CD4-positive, alpha-beta T cell treated with Interferon gamma for 1 hour (primary cell): ENCODE measurements around the gene QSER1.
A peak's percentile ranks its signal among the peaks of the same experiment; 100 is the strongest.
"Not testable (repeated sequence)": the region's sequence is repeated elsewhere in the genome, so short reads cannot be mapped to it uniquely, and the experiment has no call there.

Experiments used
- DNase-seq: peaks from one replicate; pipeline ENCODE4 v3.0.0-alpha.2; 2020

QSER1 gene

DNA sequence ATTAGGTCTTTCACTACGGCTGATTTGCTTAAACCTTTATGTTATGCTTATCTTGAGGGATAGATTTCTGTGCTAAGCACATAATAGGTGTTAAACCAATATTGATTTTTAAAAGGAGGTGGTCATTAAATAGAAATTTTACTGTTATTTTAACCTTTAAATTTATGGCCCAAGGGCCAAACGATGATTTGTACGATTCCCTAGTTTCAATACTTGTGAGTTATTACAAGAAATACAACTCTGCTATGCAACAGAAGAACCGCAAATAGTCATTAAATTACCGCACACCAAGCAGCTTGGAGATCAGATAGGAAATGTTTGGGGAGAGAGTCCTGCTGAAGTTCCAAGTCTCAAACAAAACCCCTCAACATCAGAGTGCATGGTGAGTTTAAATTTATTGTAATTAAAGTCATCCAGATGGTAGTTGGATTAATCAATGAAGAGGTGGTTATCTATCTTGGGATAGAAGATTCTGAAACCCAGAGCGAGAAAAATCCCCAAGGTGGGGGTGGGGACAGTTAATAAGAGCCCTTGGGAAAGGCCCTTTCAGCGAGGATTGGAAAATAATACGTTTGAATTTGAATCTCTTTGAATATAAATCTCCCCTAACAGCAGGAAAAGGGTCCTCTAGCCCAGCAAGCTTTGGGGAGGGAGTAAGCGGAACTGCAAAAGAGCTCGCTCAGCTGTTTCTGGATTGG, 805 bp upstream of the QSER1 start:
- no peak for DNase-seq

DNA sequence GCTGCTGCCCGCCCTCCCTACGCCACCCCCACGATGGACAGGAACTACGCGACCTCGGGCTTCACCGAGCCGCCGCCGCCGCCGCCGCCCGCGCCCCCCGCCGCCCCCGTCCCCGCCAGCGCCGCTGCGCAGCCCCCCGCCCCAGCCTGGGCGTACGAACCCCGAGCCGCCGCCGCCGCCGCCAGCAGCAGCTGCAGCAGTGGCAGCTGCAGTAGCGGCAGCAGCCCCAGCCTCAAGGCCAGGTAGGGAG, 407 bp downstream of the QSER1 start:
- no peak for DNase-seq

DNA sequence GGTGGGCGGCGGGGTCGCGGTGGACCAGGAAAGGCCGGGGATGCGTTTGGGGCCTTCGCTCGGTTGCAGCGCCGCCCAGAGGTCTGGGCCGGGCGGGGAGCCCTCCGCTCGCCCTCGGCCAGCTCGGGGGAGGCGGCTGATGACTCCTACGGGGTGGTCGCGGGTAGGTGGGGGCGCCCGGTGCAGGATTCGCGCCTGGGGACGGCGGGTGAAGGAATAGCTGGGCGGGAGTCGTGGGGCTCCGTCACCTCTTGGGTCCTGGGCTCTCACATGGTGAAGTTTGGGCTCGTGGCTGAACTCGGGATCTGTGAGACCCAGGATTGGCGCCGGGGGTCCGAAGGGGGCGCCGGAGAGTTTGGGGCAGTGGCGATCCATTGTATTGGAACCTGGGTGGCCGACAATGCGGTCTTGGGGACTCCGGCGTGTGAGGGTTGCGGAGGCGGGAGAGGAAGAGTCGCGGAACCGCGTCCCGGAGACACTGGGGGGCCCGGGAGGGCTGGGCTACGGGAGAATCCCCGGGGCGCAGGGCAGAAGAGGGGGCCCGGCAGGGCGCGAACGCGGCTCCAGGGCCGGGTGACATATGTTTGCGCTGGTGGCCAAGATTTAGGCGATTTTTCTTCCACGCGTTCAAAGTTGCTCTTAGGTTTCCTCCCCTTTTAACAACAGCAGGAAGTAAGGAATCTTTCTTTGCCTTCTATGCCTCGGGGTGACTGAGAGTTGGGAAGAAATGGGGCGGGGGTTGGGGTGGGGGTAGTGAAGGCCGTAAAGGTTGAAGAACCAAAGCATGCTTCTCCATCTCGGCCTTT, 935 bp downstream of the QSER1 start:
- peak; percentile 45 for DNase-seq

DNA sequence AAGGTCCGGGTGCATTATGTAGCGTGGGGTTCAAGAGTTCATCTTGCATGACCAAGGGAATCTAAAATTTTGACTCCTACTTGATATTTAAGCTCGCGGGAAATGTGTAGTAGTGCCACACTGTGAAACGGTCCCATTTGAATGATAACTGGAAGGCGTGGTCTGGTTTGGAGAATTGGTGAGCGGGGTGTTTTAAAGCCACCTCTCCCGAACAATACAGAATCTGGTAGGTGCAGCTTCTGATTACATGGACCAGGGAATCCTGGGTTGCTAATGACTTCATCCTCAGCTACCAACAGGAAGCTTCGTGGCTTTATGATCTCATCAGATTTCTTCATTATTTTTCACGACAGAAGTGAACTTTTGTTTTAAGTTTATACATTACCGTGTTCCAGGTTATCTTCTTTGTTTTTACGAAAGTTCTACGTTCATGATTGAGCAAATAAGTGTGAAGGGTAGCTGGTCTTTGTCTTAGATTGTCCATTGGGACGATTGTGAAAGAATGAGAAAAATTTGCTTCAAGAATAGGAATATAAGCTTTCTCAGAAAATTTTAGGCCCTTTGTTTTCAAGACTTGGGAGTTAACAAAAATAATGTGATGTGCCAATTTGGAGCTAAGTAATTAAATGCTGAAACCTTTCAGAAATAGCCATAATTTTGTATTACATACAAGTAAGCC, 1.7 kb downstream of the QSER1 start:
- DNase-seq, result peak; percentile 8

DNA sequence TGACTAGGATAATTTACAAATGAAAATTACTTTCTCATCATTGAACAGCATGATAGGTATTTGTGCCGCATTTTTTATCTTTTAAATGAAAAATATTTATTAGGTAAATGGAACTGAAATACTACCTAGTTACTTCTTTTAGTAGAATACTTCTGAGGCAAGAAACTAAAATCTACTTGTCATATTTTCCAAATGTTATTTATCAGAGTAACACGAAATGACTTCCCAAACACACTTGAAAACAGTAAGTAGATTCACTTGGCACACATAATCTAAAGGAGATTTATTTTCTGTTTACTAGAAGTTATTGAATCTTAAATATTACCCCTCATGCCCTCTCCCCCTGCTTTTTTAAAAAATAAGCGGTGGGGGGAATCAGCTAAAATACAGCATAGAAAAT, 2.3 kb downstream of the QSER1 start:
- DNase-seq, result no peak

DNA sequence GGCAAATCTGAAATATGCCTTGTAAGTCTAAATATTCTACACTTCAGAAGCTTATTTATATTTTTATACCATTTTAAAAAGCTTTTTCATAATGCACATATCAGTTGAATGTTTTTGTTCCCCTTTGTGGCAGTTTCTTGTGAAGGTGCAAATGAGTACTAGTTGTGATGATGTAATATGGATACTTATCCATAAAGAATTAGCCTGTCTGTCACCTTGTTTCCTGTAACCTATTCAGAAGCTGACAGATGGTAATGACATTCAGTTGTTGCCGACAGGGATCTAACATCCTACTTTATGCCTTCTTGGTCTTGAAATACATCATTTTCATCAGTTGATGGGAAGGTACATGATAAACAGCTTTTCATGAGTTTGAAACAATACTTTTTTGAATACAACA, 2.9 kb downstream of the QSER1 start:
- no peak for DNase-seq

DNA sequence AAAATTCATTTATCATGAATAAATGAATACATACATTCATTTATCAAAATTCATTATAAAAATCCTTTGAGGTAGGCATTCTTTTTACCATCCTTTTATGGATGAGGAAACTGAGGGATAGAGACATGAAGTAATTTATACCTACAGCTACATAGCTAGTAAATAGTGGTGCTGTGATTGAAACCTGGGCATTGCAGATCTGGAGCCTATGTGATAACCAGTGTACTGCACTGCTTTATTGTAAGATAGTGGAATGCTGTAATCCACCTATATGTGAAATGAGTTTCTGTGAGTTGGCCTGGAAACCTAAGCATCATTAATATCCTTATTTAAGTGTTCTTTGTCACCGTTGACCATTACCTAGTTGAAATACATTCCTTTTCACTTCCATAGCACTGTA, 4.5 kb downstream of the QSER1 start:
- DNase-seq, result no peak

DNA sequence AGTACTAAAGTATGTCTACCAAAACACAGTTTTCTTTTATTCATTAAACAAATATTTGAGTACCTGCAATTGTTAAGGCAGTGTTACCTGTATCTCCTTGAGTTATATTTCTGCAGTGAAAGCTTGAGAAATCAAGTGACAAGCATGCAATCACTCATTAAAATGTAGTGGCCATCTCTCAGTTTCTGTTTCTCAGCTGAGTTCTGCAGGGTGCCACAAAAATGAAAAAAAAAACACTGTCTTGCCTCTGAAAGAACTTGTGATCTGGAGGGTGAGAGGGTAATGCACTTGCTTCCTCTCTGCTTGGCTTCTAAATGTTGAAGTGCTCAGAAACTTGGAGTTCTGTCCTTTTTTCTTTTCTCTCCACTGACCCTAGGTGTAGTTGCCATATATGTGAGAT, 6.8 kb downstream of the QSER1 start:
- DNase-seq, result no peak

DNA sequence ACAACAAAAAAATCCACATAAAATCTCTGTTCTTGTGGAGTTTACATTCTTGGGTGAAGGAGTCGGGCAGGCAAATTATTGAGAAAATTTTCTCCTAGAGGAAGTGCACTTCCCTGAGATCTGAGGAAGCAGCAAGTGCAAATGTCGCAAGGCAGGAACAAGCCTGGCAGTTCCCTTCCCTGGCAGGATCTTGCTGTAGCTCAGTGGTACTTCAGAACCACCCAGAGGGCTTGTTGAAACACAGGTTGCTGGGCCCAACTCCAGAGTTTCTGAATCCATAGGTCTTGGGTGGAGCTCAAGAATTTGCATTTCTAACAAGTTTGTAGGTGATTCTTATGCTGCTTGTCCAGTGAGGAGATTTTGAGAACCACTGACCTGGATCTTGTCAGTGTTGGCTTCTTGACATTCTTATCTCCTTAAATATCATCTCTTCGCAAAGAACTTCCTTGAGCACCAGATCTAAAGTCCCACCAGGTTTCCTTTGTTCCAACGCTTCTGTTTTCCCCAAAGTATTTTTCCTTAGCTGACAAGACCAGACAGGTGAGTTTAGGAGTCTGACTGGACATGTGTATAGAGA, 9.6 kb downstream of the QSER1 start:
- DNase-seq, result no peak

DNA sequence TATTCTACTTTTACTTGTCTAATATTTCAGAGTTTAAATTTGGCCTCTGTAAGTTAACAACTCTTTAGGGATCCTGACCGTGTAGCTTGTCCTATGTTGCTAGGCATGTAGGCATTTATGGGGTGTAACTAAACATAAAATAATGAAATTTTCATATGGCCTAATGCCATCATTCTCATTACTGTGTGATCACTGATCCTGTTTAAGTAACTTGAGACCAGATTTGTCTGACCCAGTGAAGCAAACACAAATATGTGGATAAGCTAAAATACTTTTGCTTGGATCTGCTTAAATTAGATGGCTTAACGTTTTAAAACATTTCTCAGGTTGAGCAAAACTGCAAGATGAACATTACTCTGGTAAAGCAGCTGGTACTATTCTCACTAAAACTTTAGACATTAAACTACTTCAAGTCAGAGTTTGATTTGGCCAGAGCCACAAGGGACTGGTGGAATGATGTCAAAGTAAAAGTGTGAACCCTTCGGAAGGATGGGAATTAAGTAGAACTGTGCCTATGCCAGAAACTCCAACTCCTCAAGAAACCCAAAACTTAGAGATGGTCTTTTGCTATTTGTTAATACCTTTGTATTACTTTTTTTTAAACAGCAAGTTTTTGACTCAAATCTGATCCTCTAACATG, 12.5 kb downstream of the QSER1 start:
- no peak for DNase-seq

DNA sequence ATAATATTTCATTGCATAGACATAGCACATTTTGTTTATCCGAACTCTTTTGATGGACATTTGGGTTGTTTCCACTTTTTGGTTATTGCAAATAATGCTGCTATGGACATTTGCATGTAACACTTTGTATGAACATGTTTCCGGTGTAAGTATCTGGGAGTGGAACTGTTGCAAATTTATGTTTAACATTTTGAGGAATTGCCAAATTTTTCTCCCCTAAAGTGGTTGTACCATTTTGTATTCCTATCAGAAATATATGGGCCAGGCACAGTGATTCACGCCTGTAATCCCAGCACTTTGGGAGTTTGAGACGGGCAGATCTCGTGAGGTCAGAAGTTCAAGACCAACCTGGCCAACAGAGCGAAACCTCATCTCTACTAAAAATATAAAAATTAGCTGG, 16.0 kb downstream of the QSER1 start:
- DNase-seq, result no peak

DNA sequence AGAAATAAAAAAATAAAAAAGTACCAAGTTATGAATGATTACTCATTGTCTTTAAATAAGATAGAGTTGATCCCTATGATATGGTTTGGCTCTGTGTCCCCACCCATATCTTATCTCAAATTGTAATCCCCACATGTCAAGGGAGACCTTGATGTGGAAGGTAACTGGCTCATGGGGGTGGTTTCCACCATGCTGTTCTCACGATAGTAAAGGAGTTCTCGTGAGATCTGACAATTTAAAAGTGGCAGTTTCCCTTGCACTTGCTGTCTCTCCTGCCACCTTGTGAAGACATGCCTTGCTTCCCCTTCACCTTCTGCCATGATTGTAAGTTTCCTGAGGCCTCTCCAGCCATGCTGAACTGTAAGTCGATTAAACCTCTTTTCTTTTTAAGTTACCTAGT, 18.8 kb downstream of the QSER1 start:
- no peak for DNase-seq

DNA sequence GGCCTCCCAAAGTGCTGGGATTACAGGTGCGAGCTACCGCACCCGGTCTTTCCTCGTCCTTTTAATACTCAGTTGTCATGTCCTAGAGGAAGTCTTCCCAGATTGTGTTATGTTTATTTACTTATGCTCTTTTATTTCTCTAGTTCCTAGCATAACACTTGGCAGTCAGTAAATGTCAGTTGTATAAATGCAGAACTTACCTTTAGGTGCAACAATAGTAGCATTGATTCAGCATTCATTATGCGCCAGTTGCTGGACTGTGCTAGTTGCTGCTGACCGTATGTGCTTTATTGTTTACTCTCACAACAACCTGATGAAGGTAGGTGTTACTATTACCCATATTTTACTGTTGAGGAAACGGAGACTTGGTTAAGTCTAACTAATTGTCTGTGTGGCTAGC, 20.8 kb downstream of the QSER1 start:
- no peak for DNase-seq

DNA sequence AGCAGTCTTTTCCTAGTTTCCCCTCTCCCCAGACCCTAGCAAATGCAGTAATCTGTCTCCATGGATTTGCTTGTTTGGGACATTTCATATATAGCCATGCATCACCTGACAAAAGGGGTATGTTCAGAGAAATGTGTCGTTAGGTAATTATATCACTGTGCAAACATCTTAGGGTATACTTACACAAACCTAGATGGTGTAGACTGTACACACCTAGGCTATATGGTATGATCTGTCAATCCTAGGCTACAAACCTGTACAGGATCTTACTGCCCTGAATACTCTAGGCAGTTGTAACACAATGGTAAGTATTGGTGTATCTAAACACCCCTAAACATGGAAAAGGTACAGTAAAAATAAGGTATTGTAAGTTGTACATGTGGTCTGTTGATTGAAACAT, 23.8 kb downstream of the QSER1 start:
- no peak for DNase-seq

DNA sequence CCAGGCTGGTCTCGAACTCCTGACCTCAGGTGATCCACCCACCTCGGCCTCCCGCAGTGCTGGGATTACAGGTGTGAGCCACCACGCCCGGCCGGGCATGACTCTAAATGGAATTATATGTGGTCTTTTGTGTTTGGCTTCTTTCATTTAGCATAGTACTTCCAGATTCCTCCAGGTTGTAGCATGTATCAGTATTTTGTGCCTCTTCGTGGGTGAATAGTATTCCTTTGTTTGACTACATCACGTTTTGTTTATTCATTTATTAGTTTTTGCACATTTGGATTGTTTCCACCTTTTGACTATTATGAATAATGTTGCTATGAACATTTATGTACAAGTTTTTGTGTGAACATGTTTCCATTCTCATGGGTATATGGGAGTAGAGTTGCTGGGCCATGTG, 24.4 kb downstream of the QSER1 start:
- no peak for DNase-seq

DNA sequence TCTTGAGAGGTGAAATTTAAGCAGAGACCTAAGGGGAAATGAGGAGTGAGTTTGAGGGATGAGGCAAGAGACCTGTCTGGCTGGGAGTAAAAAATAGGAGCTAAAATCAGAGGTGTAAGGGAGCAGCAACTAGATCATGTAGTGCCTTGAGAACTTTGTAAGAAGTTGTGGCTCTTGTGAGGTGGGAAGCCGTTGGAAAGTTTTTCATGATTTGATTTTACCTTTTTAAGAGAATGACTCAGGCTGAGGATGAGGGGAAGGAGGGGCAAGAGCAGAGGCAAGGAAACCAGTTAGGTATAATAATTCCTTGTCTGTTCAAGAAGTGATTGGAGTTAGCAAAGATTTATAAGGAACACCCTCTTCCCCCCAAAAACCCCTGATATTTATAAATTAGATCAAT, 25.8 kb downstream of the QSER1 start:
- DNase-seq, result no peak

DNA sequence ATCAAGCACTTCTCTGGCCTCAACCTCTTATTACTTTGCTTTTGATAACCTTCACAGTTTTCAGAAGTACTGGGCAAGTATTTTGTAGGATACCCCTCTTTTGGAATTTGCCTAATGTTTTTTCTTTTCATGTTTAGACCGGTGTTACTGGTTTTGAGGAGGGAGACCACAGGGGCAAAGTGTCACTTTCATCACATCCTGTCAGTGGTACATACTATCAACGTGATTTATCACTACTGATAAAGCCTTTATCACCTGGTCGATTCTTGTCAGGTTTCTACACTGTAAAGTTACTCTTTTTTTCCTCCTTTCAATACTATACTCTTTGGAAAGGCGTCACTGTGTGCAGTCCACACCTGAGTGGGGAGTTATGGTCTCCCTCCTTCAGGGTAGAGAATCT, 26.7 kb downstream of the QSER1 start:
- DNase-seq, result no peak

DNA sequence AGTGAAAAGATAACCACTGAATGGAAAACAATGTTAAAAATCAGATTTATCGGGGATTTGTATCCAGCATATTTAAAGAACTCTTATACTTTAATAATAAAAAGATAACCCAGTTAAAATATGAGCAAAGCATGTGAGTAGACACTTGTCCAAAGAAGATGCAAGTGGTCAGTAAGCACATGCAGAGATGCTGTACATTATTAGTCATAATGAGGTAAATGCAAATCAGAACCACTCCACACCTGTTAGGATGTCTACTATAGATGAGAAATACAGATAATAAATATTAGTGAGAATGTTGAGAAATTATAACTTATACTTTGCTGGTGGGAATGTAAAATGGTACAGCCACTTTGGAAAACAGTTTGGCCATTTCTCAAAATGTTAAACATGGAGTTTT, 28.0 kb downstream of the QSER1 start:
- no peak for DNase-seq

DNA sequence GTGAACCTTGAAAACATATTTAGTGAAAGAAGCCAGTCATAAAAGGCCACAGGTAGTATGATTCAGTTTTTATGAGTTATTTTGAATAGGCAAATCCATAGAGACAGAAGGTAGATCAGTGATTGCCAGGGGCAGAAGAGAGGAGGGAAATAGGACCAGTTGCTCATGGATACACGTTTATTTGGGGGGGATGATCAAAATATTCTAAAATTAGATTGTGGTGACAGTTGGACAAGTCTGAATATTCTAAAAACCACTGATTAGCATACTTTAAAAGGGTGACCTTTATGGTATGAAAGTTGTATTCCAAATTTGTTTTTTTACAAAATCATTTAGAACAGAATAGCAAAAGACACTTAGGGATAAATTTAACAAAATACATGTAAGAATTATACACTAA, 28.6 kb downstream of the QSER1 start:
- DNase-seq, result no peak

DNA sequence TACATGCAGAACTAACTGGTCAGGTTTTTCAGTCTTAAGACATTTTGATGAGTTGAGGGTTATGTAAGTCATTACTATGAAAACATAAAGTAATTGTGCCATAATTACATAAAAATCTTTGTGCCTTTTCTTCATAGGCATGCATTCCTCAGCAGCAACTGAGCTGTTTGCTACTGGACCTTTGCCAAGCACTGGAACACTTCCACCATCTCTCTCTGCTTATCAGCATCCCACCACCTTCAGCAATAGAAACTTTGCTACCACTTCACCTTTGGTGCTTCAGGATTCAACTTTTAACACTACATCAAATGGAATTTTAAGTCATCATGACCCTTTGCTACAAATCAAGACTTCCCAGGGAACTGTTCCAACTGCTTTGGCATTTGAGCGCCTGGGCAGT, 39.0 kb downstream of the QSER1 start:
- no peak for DNase-seq

DNA sequence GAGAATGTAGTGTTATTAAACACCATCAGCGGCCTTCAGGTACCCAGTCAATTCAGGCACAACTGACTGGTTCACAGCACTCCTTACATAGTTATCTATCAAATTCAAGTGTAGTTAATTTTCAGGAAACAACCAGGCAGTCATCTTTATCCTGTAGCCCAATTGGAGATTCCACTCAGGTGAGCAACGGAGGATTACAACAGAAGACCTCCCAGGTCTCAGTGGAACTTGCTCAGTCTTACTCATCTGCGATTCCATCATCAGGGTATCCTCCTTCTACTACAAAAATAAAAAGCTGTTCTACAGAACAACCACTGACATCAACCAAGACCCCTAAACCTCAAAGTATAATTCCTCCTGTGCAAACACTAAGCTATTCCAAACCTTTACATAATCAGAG, 39.6 kb downstream of the QSER1 start:
- no peak for DNase-seq

DNA sequence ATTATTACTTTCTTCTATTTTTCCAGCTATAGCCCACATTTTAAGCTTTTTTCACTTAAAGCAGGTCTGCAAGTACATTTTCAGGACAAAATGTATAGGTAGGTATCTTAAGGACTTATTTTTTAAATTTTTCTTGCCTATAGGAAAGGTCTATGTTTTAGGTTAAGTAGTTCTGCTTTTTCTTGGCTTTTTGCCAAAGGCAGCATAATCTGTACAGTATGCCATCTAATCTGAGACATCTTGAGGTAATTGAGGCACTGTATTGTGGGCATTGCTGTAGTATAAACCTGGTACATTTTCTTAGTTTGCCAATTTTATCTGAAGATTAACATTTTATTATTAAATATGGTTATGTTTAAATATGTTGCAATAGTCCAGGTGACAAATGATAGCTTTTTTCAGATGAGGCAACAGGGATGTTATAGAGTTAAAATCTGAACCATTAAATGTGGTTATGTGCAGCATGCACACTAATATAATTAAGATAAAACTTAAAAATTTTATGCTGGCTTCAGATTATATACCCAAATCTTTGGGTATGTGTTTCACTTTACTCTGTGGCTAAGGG, 42.9 kb downstream of the QSER1 start:
- no peak for DNase-seq

DNA sequence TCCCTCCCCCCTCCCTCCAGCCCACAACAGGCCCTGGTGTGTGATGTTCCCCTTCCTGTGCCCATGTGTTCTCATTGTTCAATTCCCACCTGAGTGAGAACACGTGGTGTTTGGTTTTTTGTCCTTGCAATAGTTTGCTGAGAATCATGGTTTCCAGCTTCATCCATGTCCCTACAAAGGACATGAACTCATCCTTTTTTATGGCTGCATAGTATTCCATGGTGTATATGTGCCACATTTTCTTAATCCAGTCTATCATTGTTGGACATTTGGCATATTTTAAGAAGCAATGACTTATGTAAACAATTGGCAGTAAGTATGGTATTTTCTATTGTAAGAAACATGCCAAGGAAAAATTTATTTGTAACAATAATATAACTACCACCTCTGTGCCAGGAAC, 43.6 kb downstream of the QSER1 start:
- not testable (repeated sequence) for DNase-seq
